Measurements from ENCODE around the gene ZBTB24. TPM values are rescaled to one million over a fixed set of nuclear protein-coding genes. Genes with fewer than 3 reads are reported as not detected.

Gene ZBTB24
- total RNA-seq, 1 donor from 2014 or later = 6.4 TPM

GRCh38 chr6:109472132-109472995, 10.7 kb downstream of the ZBTB24 start:
- no peak for DNase-seq
- H3K36me3 Mint-ChIP-seq (ENCODE audit: unreplicated experiment) = peaks cover 6% of the 10 kb centered on the region
- no peak overlapping the region for H3K4me3 Mint-ChIP-seq (ENCODE audit: unreplicated experiment)
- H3K27me3 Mint-ChIP-seq (ENCODE audit: unreplicated experiment) = no peaks in the 10 kb centered on the region
- TF ChIP-seq CTCF (IDR thresholded peaks at IDR 0.05; ENCODE audit: partially characterized antibody, unreplicated experiment) = no peak
- no peaks in the 10 kb centered on the region for H3K9me3 Mint-ChIP-seq (ENCODE audit: unreplicated experiment)
- H3K4me1 Mint-ChIP-seq (ENCODE audit: low read depth, unreplicated experiment) = no peaks in the 10 kb centered on the region
- no peak overlapping the region for H3K27ac Mint-ChIP-seq (ENCODE audit: unreplicated experiment)

- Mint-ChIP-seq H3K4me3 (ENCODE audit: unreplicated experiment) (no peak overlapping the region), H3K27ac (ENCODE audit: unreplicated experiment) (no peak overlapping the region), H3K27me3 (ENCODE audit: unreplicated experiment) (no peaks in the 10 kb centered on the region), H3K9me3 (ENCODE audit: unreplicated experiment) (no peaks in the 10 kb centered on the region), H3K36me3 (ENCODE audit: unreplicated experiment) (peaks cover 6% of the 10 kb centered on the region), H3K4me1 (ENCODE audit: low read depth, unreplicated experiment) (no peaks in the 10 kb centered on the region)
- no peak for TF ChIP-seq CTCF (IDR thresholded peaks at IDR 0.05; ENCODE audit: partially characterized antibody, unreplicated experiment)
- no peak for DNase-seq
Measured at GRCh38 chr6:109471105-109471810, 11.8 kb downstream of the ZBTB24 start.

- H3K4me1 Mint-ChIP-seq (ENCODE audit: low read depth, unreplicated experiment) = no peaks in the 10 kb centered on the region
- no peaks in the 10 kb centered on the region for H3K27me3 Mint-ChIP-seq (ENCODE audit: unreplicated experiment)
- H3K36me3 Mint-ChIP-seq (ENCODE audit: unreplicated experiment) = peaks cover 6% of the 10 kb centered on the region
- DNase-seq = no peak
- no peaks in the 10 kb centered on the region for H3K9me3 Mint-ChIP-seq (ENCODE audit: unreplicated experiment)
- H3K4me3 Mint-ChIP-seq (ENCODE audit: unreplicated experiment) = no peak overlapping the region
- TF ChIP-seq CTCF (IDR thresholded peaks at IDR 0.05; ENCODE audit: partially characterized antibody, unreplicated experiment) = no peak
- H3K27ac Mint-ChIP-seq (ENCODE audit: unreplicated experiment) = no peak overlapping the region
Measured at GRCh38 chr6:109469591-109470189, 13.3 kb downstream of the ZBTB24 start.

GRCh38 chr6:109467696-109468095, 15.3 kb downstream of the ZBTB24 start:
- H3K36me3 Mint-ChIP-seq (ENCODE audit: unreplicated experiment) = no peaks in the 10 kb centered on the region
- no peak for TF ChIP-seq CTCF (IDR thresholded peaks at IDR 0.05; ENCODE audit: partially characterized antibody, unreplicated experiment)
- no peak overlapping the region for H3K27ac Mint-ChIP-seq (ENCODE audit: unreplicated experiment)
- no peaks in the 10 kb centered on the region for H3K4me1 Mint-ChIP-seq (ENCODE audit: low read depth, unreplicated experiment)
- no peaks in the 10 kb centered on the region for H3K9me3 Mint-ChIP-seq (ENCODE audit: unreplicated experiment)
- DNase-seq = no peak
- H3K4me3 Mint-ChIP-seq (ENCODE audit: unreplicated experiment) = no peak overlapping the region
- no peaks in the 10 kb centered on the region for H3K27me3 Mint-ChIP-seq (ENCODE audit: unreplicated experiment)
